Measurements from ENCODE around the gene RAB5IF. TPM values are rescaled to one million over a fixed set of nuclear protein-coding genes. Genes with fewer than 3 reads are reported as not detected.

Gene RAB5IF
- polyA plus RNA-seq, 1 donor from 2014 or later, result 205 TPM

GRCh38 chr20:36572701-36573102, 32.9 kb upstream of the RAB5IF start:
- Histone ChIP-seq H3K27ac (ENCODE audit: low read length) (no peak overlapping the region), H3K9me2 (ENCODE audit: insufficient read depth, low read length) (no peaks in the 10 kb centered on the region), H4K20me1 (ENCODE audit: insufficient read depth) (no peaks in the 10 kb centered on the region), H3K79me2 (replicated peaks; ENCODE audit: insufficient read depth, low read length) (peaks cover 24% of the 10 kb centered on the region), H3K36me3 (ENCODE audit: insufficient read depth, low read length) (no peaks in the 10 kb centered on the region), H3K27me3 (ENCODE audit: insufficient read depth, low read depth, low read length) (peaks cover 22% of the 10 kb centered on the region), H3K9ac (ENCODE audit: low read length) (no peak overlapping the region), H2AFZ (ENCODE audit: low read depth, low read length) (no peak overlapping the region), H3K9me3 (ENCODE audit: low read length) (no peaks in the 10 kb centered on the region), H3K4me2 (ENCODE audit: low read length) (no peak overlapping the region), H3K4me3 (ENCODE audit: low read length) (no peak overlapping the region), H3F3A (ENCODE audit: insufficient read depth, low read length, poor library complexity, severe bottlenecking) (no peaks in the 10 kb centered on the region)
- TF ChIP-seq MXI1 (conservative IDR thresholded peaks at IDR 0.05; ENCODE audit: poor library complexity, severe bottlenecking), result no peak
- TF ChIP-seq TAF1 (IDR thresholded peaks at IDR 0.05; ENCODE audit: low read depth), result no peak
- no peak for TF ChIP-seq SMC3 (conservative IDR thresholded peaks at IDR 0.05; ENCODE audit: poor library complexity)
- no peak for TF ChIP-seq CTCF (IDR thresholded peaks at IDR 0.05; ENCODE audit: poor library complexity, severe bottlenecking)
- no peak for TF ChIP-seq RAD21 (conservative IDR thresholded peaks at IDR 0.05)
- no peak for TF ChIP-seq EZH2 (IDR thresholded peaks at IDR 0.05; ENCODE audit: borderline replicate concordance, insufficient read depth, low read length, poor library complexity, severe bottlenecking)
- no peak for TF ChIP-seq EP300 (conservative IDR thresholded peaks at IDR 0.05; ENCODE audit: poor library complexity, severe bottlenecking)
- no peak for TF ChIP-seq REST (IDR thresholded peaks at IDR 0.05; ENCODE audit: borderline replicate concordance)
- TF ChIP-seq POLR2AphosphoS5 (IDR thresholded peaks at IDR 0.05), result no peak

GRCh38 chr20:36573103-36573797, 32.3 kb upstream of the RAB5IF start, which contains the start of gene TGIF2:
TGIF2 (plus strand) TSS chr20:36573597; CDS start chr20:36578775, 5,178 bp downstream.
- Histone ChIP-seq H3K27ac (ENCODE audit: low read length) (no peak within 1 kb of the TSS), H2AFZ (ENCODE audit: low read depth, low read length) (no peak within 1 kb of the TSS), H3K9me2 (ENCODE audit: insufficient read depth, low read length) (no peaks in the 10 kb centered on the region), H3K36me3 (ENCODE audit: insufficient read depth, low read length) (no peaks in the 10 kb centered on the region), H3K4me3 (ENCODE audit: low read length) (peak within 1 kb of the TSS; percentile 70), H3K79me2 (replicated peaks; ENCODE audit: insufficient read depth, low read length) (peaks cover 24% of the 10 kb centered on the region), H3K9me3 (ENCODE audit: low read length) (no peaks in the 10 kb centered on the region), H3F3A (ENCODE audit: insufficient read depth, low read length, poor library complexity, severe bottlenecking) (no peaks in the 10 kb centered on the region), H3K9ac (ENCODE audit: low read length) (peak within 1 kb of the TSS; percentile 46), H3K4me2 (ENCODE audit: low read length) (peak within 1 kb of the TSS; percentile 39), H4K20me1 (ENCODE audit: insufficient read depth) (no peaks in the 10 kb centered on the region), H3K27me3 (ENCODE audit: insufficient read depth, low read depth, low read length) (peaks cover 22% of the 10 kb centered on the region)
- no peak for TF ChIP-seq EP300 (conservative IDR thresholded peaks at IDR 0.05; ENCODE audit: poor library complexity, severe bottlenecking)
